ENCODE measurements around the gene TM6SF1. TPM values are rescaled to one million over a fixed set of nuclear protein-coding genes. Genes with fewer than 3 reads are reported as not detected.

Gene TM6SF1
- polyA plus RNA-seq, 1 donor (not counting 4 experiments of a cell fraction or from before 2014, with no cell fraction given) = 0.05 TPM

DNA sequence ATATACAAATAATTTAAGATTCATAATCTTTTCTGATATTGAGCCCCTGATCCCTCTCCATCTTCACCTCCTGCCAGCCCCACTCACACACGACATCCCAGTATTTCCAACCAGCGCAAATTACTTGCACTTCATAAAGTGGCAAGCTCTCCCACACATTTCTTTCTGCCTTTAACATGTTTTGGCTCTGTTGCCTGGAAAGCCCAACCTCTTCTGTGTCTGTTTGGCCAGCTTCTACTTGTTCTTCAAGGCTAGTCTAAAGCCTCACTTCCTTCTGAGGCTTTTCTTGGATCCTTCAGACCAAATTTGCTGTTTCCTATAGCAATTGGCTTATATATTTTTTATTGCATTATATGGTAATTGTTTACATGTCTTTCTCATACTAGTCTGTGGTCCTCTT is 5.1 kb upstream of the TM6SF1 start:
- DNase-seq (ENCODE audit: low read depth, low spot score) (no peak), FAIRE-seq (no peak)
- Histone ChIP-seq H3K79me2 (ENCODE audit: control insufficient read depth, insufficient read depth, low read length) (no peaks in the 10 kb centered on the region), H3K4me2 (ENCODE audit: control insufficient read depth, extremely low read depth, insufficient read depth, low read depth, low read length) (no peak overlapping the region), H3K9me1 (ENCODE audit: control insufficient read depth, extremely low read depth, insufficient read depth, low read length) (no peaks in the 10 kb centered on the region), H3K27ac (ENCODE audit: control insufficient read depth, insufficient read depth, low read length) (no peak overlapping the region), H4K20me1 (ENCODE audit: control insufficient read depth, extremely low read depth, insufficient read depth, low read length) (no peaks in the 10 kb centered on the region), H3K27me3 (ENCODE audit: control insufficient read depth, extremely low read depth, insufficient read depth, low read length) (peaks cover 24% of the 10 kb centered on the region), H3K36me3 (ENCODE audit: control insufficient read depth in 2 of 2, extremely low read depth in 1 of 2, insufficient read depth in 2 of 2, low read length in 2 of 2) (no peaks in the 10 kb centered on the region), H2AFZ (ENCODE audit: control insufficient read depth, low read length) (no peak overlapping the region), H3K4me1 (ENCODE audit: control insufficient read depth, extremely low read depth, insufficient read depth, low read length) (no peaks in the 10 kb centered on the region), H3K4me3 (ENCODE audit: control insufficient read depth in 2 of 3, extremely low read depth in 1 of 3, insufficient read depth in 2 of 3, low read depth in 1 of 3, low read length in 3 of 3) (no peak overlapping the region), H3K9me3 (ENCODE audit: control insufficient read depth, low read depth, low read length) (no peaks in the 10 kb centered on the region), H3K9ac (ENCODE audit: control insufficient read depth, extremely low read depth, insufficient read depth, low read length) (no peak overlapping the region)
- TF ChIP-seq EZH2 (IDR thresholded peaks at IDR 0.05; ENCODE audit: low read length) = no peak
- TF ChIP-seq, protein P1, sequence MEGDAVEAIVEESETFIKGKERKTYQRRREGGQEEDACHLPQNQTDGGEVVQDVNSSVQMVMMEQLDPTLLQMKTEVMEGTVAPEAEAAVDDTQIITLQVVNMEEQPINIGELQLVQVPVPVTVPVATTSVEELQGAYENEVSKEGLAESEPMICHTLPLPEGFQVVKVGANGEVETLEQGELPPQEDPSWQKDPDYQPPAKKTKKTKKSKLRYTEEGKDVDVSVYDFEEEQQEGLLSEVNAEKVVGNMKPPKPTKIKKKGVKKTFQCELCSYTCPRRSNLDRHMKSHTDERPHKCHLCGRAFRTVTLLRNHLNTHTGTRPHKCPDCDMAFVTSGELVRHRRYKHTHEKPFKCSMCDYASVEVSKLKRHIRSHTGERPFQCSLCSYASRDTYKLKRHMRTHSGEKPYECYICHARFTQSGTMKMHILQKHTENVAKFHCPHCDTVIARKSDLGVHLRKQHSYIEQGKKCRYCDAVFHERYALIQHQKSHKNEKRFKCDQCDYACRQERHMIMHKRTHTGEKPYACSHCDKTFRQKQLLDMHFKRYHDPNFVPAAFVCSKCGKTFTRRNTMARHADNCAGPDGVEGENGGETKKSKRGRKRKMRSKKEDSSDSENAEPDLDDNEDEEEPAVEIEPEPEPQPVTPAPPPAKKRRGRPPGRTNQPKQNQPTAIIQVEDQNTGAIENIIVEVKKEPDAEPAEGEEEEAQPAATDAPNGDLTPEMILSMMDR (optimal IDR thresholded peaks at IDR 0.05 in 1 of 3, IDR thresholded peaks at IDR 0.05 in 1 of 3, conservative IDR thresholded peaks at IDR 0.05 in 1 of 3; ENCODE audit: extremely low read depth in 1 of 3, insufficient read depth in 2 of 3, low read length in 3 of 3) = no peak
- dilution Hi-C loops (cut with MboI; ENCODE audit: extremely low pct_ligation_motif_present, low sequenced_read_pairs) = no loop called here

DNA sequence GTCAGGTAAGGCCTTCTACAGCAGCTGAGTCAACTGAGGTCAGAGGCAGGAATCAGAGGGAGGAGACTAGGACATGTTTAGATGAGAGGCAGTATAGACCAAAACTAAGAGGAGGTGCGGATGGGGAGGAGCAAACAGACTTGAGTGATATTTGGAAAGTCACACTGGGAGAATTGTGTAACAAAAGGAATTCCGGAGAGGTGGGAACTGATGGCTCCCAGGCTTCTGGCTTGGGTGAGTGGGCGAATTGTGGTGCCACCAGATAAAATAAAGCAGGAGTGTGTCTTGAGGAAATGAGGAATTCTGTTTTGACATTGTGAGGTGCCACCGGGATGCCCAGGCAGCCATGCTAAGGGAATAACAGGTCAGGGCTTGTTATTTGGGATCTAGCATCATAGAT is 3.3 kb upstream of the TM6SF1 start:
- no peaks in the 10 kb centered on the region for H3K36me3 ChIP-seq (ENCODE audit: control insufficient read depth in 2 of 2, extremely low read depth in 1 of 2, insufficient read depth in 2 of 2, low read length in 2 of 2)
- dilution Hi-C loops (cut with MboI; ENCODE audit: extremely low pct_ligation_motif_present, low sequenced_read_pairs) = no loop called here
- H3K4me3 ChIP-seq (ENCODE audit: control insufficient read depth in 2 of 3, extremely low read depth in 1 of 3, insufficient read depth in 2 of 3, low read depth in 1 of 3, low read length in 3 of 3) = no peak overlapping the region
- TF ChIP-seq, protein P1 (optimal IDR thresholded peaks at IDR 0.05 in 1 of 3, IDR thresholded peaks at IDR 0.05 in 1 of 3, conservative IDR thresholded peaks at IDR 0.05 in 1 of 3; ENCODE audit: extremely low read depth in 1 of 3, insufficient read depth in 2 of 3, low read length in 3 of 3) = no peak
- TF ChIP-seq EZH2 (IDR thresholded peaks at IDR 0.05; ENCODE audit: low read length) = no peak
- H3K9me1 ChIP-seq (ENCODE audit: control insufficient read depth, extremely low read depth, insufficient read depth, low read length) = no peaks in the 10 kb centered on the region
- no peaks in the 10 kb centered on the region for H3K9me3 ChIP-seq (ENCODE audit: control insufficient read depth, low read depth, low read length)
- no peak overlapping the region for H3K27ac ChIP-seq (ENCODE audit: control insufficient read depth, insufficient read depth, low read length)
- no peaks in the 10 kb centered on the region for H3K4me1 ChIP-seq (ENCODE audit: control insufficient read depth, extremely low read depth, insufficient read depth, low read length)
- no peak overlapping the region for H3K9ac ChIP-seq (ENCODE audit: control insufficient read depth, extremely low read depth, insufficient read depth, low read length)
- no peak overlapping the region for H3K4me2 ChIP-seq (ENCODE audit: control insufficient read depth, extremely low read depth, insufficient read depth, low read depth, low read length)
- no peak overlapping the region for H2AFZ ChIP-seq (ENCODE audit: control insufficient read depth, low read length)
- H3K79me2 ChIP-seq (ENCODE audit: control insufficient read depth, insufficient read depth, low read length) = no peaks in the 10 kb centered on the region
- no peaks in the 10 kb centered on the region for H4K20me1 ChIP-seq (ENCODE audit: control insufficient read depth, extremely low read depth, insufficient read depth, low read length)
- FAIRE-seq (no peak), DNase-seq (ENCODE audit: low read depth, low spot score) (no peak)
- H3K27me3 ChIP-seq (ENCODE audit: control insufficient read depth, extremely low read depth, insufficient read depth, low read length) = peaks cover 42% of the 10 kb centered on the region
